ENCODE measurements around the gene PRSS2.

Gene PRSS2

DNA sequence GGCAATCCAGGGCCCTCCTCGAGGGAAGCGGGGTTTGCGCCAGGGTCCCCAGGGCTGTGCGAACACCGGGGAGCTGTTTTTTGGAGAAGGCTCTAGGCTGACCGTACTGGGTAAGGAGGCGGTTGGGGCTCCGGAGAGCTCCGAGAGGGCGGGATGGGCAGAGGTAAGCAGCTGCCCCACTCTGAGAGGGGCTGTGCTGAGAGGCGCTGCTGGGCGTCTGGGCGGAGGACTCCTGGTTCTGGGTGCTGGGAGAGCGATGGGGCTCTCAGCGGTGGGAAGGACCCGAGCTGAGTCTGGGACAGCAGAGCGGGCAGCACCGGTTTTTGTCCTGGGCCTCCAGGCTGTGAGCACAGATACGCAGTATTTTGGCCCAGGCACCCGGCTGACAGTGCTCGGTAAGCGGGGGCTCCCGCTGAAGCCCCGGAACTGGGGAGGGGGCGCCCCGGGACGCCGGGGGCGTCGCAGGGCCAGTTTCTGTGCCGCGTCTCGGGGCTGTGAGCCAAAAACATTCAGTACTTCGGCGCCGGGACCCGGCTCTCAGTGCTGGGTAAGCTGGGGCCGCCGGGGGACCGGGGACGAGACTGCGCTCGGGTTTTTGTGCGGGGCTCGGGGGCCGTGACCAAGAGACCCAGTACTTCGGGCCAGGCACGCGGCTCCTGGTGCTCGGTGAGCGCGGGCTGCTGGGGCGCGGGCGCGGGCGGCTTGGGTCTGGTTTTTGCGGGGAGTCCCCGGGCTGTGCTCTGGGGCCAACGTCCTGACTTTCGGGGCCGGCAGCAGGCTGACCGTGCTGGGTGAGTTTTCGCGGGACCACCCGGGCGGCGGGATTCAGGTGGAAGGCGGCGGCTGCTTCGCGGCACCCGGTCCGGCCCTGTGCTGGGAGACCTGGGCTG lies 26.0 kb downstream of the PRSS2 start:
- TF ChIP-seq POLR2AphosphoS5 (IDR thresholded peaks at IDR 0.05; ENCODE audit: low read depth, low read length) = no peak
- no peak for TF ChIP-seq SIN3A (IDR thresholded peaks at IDR 0.05; ENCODE audit: borderline replicate concordance, insufficient read depth, low read length)
- TF ChIP-seq TAF1 (IDR thresholded peaks at IDR 0.05; ENCODE audit: borderline replicate concordance, insufficient read depth, low read length) = no peak
- TF ChIP-seq, protein P1, sequence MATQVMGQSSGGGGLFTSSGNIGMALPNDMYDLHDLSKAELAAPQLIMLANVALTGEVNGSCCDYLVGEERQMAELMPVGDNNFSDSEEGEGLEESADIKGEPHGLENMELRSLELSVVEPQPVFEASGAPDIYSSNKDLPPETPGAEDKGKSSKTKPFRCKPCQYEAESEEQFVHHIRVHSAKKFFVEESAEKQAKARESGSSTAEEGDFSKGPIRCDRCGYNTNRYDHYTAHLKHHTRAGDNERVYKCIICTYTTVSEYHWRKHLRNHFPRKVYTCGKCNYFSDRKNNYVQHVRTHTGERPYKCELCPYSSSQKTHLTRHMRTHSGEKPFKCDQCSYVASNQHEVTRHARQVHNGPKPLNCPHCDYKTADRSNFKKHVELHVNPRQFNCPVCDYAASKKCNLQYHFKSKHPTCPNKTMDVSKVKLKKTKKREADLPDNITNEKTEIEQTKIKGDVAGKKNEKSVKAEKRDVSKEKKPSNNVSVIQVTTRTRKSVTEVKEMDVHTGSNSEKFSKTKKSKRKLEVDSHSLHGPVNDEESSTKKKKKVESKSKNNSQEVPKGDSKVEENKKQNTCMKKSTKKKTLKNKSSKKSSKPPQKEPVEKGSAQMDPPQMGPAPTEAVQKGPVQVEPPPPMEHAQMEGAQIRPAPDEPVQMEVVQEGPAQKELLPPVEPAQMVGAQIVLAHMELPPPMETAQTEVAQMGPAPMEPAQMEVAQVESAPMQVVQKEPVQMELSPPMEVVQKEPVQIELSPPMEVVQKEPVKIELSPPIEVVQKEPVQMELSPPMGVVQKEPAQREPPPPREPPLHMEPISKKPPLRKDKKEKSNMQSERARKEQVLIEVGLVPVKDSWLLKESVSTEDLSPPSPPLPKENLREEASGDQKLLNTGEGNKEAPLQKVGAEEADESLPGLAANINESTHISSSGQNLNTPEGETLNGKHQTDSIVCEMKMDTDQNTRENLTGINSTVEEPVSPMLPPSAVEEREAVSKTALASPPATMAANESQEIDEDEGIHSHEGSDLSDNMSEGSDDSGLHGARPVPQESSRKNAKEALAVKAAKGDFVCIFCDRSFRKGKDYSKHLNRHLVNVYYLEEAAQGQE (IDR thresholded peaks at IDR 0.05; ENCODE audit: insufficient read depth in 1 of 2, low read depth in 2 of 2, low read length in 2 of 2) = no peak
- TF ChIP-seq FOXP2 (optimal IDR thresholded peaks at IDR 0.05; ENCODE audit: borderline replicate concordance, extremely low read depth, extremely low read length, insufficient read depth) = no peak

- TF ChIP-seq POLR2AphosphoS5 (IDR thresholded peaks at IDR 0.05; ENCODE audit: low read depth, low read length) = no peak
- TF ChIP-seq, protein P1 (IDR thresholded peaks at IDR 0.05; ENCODE audit: insufficient read depth in 1 of 2, low read depth in 2 of 2, low read length in 2 of 2) = no peak
Measured at GRCh38 chr7:142797391-142798377, 26.9 kb downstream of the PRSS2 start.

GRCh38 chr7:142798451-142799436 lies 28.0 kb downstream of the PRSS2 start:
- TF ChIP-seq FOXP2 (optimal IDR thresholded peaks at IDR 0.05; ENCODE audit: borderline replicate concordance, extremely low read depth, extremely low read length, insufficient read depth) (no peak), POLR2AphosphoS5 (IDR thresholded peaks at IDR 0.05; ENCODE audit: low read depth, low read length) (no peak), SIN3A (IDR thresholded peaks at IDR 0.05; ENCODE audit: borderline replicate concordance, insufficient read depth, low read length) (no peak), TAF1 (IDR thresholded peaks at IDR 0.05; ENCODE audit: borderline replicate concordance, insufficient read depth, low read length) (no peak)
- TF ChIP-seq, protein P1 (IDR thresholded peaks at IDR 0.05; ENCODE audit: insufficient read depth in 1 of 2, low read depth in 2 of 2, low read length in 2 of 2) = no peak

DNA sequence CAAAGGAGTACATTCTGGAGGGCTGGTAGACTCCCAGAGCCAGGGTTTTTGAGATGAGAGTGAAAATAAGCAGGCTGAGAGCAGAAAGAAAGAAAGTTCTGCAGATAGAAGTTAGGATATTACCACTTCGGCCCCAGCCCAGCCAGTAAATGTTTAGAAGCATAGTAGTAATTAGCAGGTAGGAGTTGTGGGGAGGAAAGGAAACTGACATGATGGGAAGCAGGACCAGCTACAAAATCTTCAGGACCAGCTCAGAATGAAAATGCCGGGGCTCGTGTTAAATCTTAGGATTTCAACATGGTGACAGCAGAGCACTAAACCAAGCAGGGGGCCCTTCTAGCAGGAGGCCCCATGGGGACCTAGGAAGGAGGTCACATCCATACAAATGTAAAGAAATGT lies 28.7 kb downstream of the PRSS2 start:
- TF ChIP-seq SIN3A (IDR thresholded peaks at IDR 0.05; ENCODE audit: borderline replicate concordance, insufficient read depth, low read length) = no peak
- no peak for TF ChIP-seq TAF1 (IDR thresholded peaks at IDR 0.05; ENCODE audit: borderline replicate concordance, insufficient read depth, low read length)
- no peak for TF ChIP-seq FOXP2 (optimal IDR thresholded peaks at IDR 0.05; ENCODE audit: borderline replicate concordance, extremely low read depth, extremely low read length, insufficient read depth)
- TF ChIP-seq POLR2AphosphoS5 (IDR thresholded peaks at IDR 0.05; ENCODE audit: low read depth, low read length) = no peak
- TF ChIP-seq, protein P1 (IDR thresholded peaks at IDR 0.05; ENCODE audit: insufficient read depth in 1 of 2, low read depth in 2 of 2, low read length in 2 of 2) = no peak
